Sigmoid colon (tissue), 4 donors: ENCODE data around the gene OR7C2.

Experiments
- POLR2A ChIP-seq, 2 donors: fragments of 450-650 bp; IDR thresholded peaks; one replicate each; pipeline ENCODE4 v1.6.1; 2016; ENCODE audit warnings: antibody characterized with exemption in 2 of 2, mild to moderate bottlenecking in 2 of 2, moderate library complexity in 2 of 2
- POLR2AphosphoS5 ChIP-seq, 4 donors: sonication (generic); formaldehyde crosslinking; IDR thresholded peaks; one replicate each; pipeline ENCODE4 v1.6.1; 2017; ENCODE audit warnings: antibody characterized with exemption in 4 of 4
- TF ChIP-seq, protein P1 (sequence below), 4 experiments: fragments of 450-650 bp in 3 of 4; fragments of 200-600 bp in 1 of 4; IDR thresholded peaks; one replicate each; pipeline ENCODE4 v1.5.1; 2016 to 2019; ENCODE audit warnings: antibody characterized with exemption in 4 of 4, mild to moderate bottlenecking in 3 of 4, moderate library complexity in 2 of 4

DNA sequence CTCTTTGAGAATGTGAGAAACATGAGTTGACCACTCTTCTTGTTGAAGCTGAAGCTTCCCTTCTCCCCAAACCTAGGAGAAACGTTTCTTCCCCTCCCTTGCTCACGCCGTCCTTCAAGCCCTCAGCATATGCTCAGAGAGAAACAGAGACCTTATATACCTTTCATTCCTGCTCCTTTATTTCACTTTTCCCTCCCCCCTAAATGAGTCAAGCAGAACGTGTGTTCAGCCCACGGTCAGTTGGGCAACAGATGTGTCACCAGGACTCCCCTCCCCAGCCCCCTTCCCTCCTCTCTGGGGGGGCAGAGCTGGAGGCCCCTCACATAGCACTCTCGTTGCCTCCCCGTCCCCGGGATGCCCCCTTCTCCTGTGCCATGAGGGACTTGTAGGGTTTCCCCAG is 8.6 kb downstream of the OR7C2 start:
- TF ChIP-seq POLR2A (IDR thresholded peaks at IDR 0.05) (no peak), POLR2AphosphoS5 (IDR thresholded peaks at IDR 0.05) (no peak)
- TF ChIP-seq, protein P1, sequence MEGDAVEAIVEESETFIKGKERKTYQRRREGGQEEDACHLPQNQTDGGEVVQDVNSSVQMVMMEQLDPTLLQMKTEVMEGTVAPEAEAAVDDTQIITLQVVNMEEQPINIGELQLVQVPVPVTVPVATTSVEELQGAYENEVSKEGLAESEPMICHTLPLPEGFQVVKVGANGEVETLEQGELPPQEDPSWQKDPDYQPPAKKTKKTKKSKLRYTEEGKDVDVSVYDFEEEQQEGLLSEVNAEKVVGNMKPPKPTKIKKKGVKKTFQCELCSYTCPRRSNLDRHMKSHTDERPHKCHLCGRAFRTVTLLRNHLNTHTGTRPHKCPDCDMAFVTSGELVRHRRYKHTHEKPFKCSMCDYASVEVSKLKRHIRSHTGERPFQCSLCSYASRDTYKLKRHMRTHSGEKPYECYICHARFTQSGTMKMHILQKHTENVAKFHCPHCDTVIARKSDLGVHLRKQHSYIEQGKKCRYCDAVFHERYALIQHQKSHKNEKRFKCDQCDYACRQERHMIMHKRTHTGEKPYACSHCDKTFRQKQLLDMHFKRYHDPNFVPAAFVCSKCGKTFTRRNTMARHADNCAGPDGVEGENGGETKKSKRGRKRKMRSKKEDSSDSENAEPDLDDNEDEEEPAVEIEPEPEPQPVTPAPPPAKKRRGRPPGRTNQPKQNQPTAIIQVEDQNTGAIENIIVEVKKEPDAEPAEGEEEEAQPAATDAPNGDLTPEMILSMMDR (IDR thresholded peaks at IDR 0.05) = no peak
